SJCRH30 (cell line): ENCODE results near the gene TBXA2R. TPM values are rescaled to one million over a fixed set of nuclear protein-coding genes. Genes with fewer than 3 reads are reported as not detected.
A peak's percentile ranks its signal among the peaks of the same experiment; 100 is the strongest.

ENCODE experiments used
- DNase-seq, 2 experiments: peaks; one replicate each; pipeline ENCODE4 v3.0.0-alpha.2; 2015 to 2020
- H3K27ac ChIP-seq: fragments of 250-450 bp; sonication (Bioruptor Pico); 2 replicates; pipeline ENCODE4 v1.5.1; 2020; ENCODE audit warnings: mild to moderate bottlenecking, moderate library complexity
- H3K27me3 ChIP-seq: fragments of 250-450 bp; sonication (Bioruptor Pico); 2 replicates; pipeline ENCODE4 v1.5.1; 2020; ENCODE audit warnings: mild to moderate bottlenecking, moderate library complexity
- H3K36me3 ChIP-seq: fragments of 250-450 bp; sonication (Bioruptor Pico); 2 replicates; pipeline ENCODE4 v1.5.1; 2020; ENCODE audit warnings: mild to moderate bottlenecking, moderate library complexity
- H3K4me1 ChIP-seq: fragments of 250-450 bp; sonication (Bioruptor Pico); 2 replicates; pipeline ENCODE4 v1.5.1; 2020; ENCODE audit warnings: mild to moderate bottlenecking, moderate library complexity
- H3K4me3 ChIP-seq: fragments of 250-450 bp; sonication (Bioruptor Pico); 2 replicates; pipeline ENCODE4 v1.5.1; 2020; ENCODE audit warnings: mild to moderate bottlenecking, moderate library complexity
- H3K9me3 ChIP-seq: fragments of 250-450 bp; sonication (Bioruptor Pico); replicated peaks from 2 replicates; pipeline ENCODE4 v1.5.1; 2020; ENCODE audit warnings: mild to moderate bottlenecking, moderate library complexity
- total RNA-seq: library from RNA; depleted of rRNA; stranded (reverse); fragments of >200 nt; shearing (Covaris generic); gene quantifications from 2 replicates; pipeline ENCODE4 v1.2.3, GENCODE V29; 2014

Gene TBXA2R
- total RNA-seq, 1 experiment from 2014 or later = 0.06 TPM

DNA sequence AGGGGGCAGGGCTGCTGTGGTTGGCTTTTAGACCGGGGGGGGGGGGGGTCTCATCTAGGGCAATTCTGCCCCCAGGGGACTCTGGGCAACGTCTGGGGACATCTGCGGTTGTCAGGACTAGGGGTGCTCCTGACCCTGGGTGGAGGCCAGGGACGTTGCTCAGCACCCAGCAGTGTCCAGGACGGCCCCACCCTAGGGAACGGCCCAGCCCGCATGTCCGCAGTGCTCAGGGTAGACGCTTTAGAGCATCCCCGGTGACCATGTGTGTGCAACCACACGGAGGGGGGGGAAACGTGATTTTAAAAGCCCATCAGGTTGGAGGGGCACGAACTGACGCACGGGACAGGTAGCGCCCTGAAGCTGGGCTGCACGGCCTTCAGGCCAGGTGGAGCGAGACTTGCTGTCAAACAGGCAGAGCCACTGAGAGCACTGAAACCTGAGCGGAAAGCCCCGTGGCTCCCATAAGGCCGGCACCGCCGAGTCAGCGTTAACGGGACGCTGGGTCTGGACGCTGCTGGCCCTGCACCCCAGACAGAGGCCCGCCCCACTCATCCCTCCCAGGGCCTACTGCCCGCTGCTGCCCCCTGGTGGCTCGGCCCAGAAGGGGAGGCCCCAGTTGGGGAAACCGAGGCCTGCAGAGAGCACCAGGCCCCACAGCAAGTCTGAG lies 11.6 kb upstream of the TBXA2R start:
- no peak overlapping the region for H3K4me3 ChIP-seq
- DNase-seq = peak in 1 of 2 experiments; percentile 44
- H3K27me3 ChIP-seq = no peaks in the 10 kb centered on the region

GRCh38 chr19:3617463-3617862 lies 10.8 kb upstream of the TBXA2R start:
- Histone ChIP-seq H3K36me3 (peaks cover 9% of the 10 kb centered on the region; the same call in 1 of the 2 replicates), H3K4me3 (no peak overlapping the region), H3K27ac (no peak overlapping the region), H3K4me1 (no peaks in the 10 kb centered on the region), H3K27me3 (no peaks in the 10 kb centered on the region), H3K9me3 (no peaks in the 10 kb centered on the region)
- no peak for DNase-seq

More for the DNA sequence above, 11.6 kb upstream of the TBXA2R start:
- Histone ChIP-seq H3K27ac (no peak overlapping the region), H3K36me3 (0 out of 2 replicates have a peak, but pooled peaks cover 6% of the 10 kb centered on the region), H3K9me3 (no peaks in the 10 kb centered on the region), H3K4me1 (no peaks in the 10 kb centered on the region)

DNA sequence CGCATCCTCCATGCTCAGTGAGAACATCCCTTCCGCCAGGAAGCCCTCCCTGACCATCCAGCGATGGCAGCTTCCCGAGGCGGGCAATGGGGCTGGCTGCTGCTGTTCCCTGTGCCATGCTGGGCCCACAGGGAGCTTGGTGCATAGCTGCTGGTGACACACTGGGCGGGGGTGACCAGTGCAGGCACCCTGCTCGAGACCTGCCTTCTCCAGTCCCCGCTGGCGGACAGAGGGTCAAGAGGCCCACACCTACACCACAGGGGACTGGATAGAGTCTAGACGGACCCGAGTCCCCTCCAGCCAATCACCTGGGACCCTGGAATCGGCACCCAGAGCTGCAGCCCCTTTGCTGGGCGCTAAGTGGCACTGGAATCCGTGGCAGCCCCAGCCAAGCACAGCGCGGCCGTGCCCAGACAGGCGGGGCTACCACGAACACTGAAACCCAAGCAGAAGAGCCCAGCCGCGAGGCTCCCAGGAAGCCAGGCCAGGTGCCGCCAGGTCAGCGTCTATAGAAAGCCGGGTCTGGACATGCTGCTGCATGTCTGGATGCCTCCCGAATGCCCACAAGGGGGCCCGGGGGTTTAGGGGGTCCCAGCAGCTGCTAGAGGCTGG lies 9.0 kb upstream of the TBXA2R start:
- DNase-seq = no peak
- Histone ChIP-seq H3K27me3 (no peaks in the 10 kb centered on the region), H3K4me3 (no peak overlapping the region), H3K4me1 (no peaks in the 10 kb centered on the region), H3K27ac (no peak overlapping the region), H3K9me3 (no peaks in the 10 kb centered on the region), H3K36me3 (peaks cover 13% of the 10 kb centered on the region; the same call in 1 of the 2 replicates)

- Histone ChIP-seq H3K4me1 (no peaks in the 10 kb centered on the region), H3K36me3 (peaks cover 13% of the 10 kb centered on the region; the same call in 1 of the 2 replicates), H3K27ac (no peak overlapping the region), H3K27me3 (no peaks in the 10 kb centered on the region), H3K9me3 (no peaks in the 10 kb centered on the region), H3K4me3 (no peak overlapping the region)
- no peak for DNase-seq
Observed at GRCh38 chr19:3614858-3615505, 8.3 kb upstream of the TBXA2R start.

DNA sequence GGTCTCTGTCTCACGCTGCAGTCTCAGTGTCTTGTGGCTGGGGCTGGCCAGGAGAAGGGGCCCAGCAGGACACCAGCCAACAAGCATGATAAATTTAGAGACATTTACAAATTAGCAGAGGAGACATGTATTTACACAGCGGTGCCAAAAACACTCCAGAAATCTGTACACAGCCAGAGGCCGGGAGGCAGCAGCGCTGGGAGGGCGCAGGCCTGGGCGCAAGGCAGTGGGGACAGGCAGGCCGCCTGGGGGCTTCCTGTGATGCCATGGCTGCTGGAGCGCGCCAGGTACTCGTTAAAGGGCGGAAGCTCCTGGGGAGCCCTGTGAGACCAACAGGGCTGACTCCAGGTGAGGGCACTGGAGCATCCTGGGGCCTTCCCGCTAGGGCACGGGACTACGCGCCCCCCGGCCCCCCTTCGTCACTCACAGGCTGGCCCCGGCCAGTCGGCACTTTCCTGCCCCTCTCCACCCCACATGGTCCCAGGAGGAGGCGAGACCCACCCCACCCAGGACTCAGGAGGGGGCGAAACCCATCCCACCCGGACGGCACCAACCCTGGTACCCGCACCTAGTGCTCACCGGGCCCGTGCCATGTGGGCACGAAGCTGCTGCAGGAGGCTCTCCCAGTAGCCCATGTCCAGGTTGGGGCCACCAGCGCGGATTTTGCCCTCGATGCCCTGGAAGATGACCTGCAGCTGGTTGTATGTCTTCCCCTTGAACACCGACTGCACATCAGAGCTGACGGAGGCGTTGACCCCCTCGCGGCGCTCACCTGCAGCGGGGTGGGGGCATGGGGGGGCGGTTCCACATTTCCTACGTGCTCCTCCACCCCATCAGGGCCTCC lies 7.4 kb upstream of the TBXA2R start:
- DNase-seq = no peak
- no peak overlapping the region for H3K27ac ChIP-seq
- no peaks in the 10 kb centered on the region for H3K4me1 ChIP-seq
- H3K36me3 ChIP-seq = peaks cover 11% of the 10 kb centered on the region; the same call in 1 of the 2 replicates
- no peak overlapping the region for H3K4me3 ChIP-seq
- H3K9me3 ChIP-seq = no peaks in the 10 kb centered on the region
- no peaks in the 10 kb centered on the region for H3K27me3 ChIP-seq

GRCh38 chr19:3612901-3613741 lies 6.4 kb upstream of the TBXA2R start:
- no peaks in the 10 kb centered on the region for H3K9me3 ChIP-seq
- no peak for DNase-seq
- no peak overlapping the region for H3K4me3 ChIP-seq
- H3K27me3 ChIP-seq = no peaks in the 10 kb centered on the region
- no peak overlapping the region for H3K27ac ChIP-seq
- peaks cover 7% of the 10 kb centered on the region; the same call in 1 of the 2 replicates for H3K36me3 ChIP-seq
- no peaks in the 10 kb centered on the region for H3K4me1 ChIP-seq

DNA sequence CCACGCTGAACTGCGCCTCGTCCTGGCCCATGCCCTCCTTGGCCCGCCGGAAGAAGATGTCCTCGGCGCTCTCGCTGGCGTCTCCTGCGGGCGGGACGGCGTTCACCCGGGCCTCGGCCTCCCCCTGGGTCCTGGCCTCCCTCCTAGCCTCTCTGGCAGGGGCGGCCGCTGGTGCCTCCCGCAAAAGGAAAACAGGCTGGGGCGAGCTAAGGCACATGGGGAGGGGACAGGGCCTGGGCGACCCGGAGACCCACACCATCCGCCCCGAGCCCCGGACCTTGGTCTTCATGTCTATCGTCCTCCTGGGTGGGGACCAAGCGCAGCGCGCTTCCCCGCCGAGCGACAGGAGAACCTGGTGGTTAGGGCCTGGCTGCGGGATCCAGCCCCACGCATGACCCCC lies 5.7 kb upstream of the TBXA2R start:
- Histone ChIP-seq H3K9me3 (no peaks in the 10 kb centered on the region), H3K4me3 (no peak overlapping the region), H3K36me3 (peaks cover 7% of the 10 kb centered on the region; the same call in 1 of the 2 replicates), H3K27ac (no peak overlapping the region), H3K4me1 (no peaks in the 10 kb centered on the region), H3K27me3 (no peaks in the 10 kb centered on the region)
- DNase-seq = no peak

DNA sequence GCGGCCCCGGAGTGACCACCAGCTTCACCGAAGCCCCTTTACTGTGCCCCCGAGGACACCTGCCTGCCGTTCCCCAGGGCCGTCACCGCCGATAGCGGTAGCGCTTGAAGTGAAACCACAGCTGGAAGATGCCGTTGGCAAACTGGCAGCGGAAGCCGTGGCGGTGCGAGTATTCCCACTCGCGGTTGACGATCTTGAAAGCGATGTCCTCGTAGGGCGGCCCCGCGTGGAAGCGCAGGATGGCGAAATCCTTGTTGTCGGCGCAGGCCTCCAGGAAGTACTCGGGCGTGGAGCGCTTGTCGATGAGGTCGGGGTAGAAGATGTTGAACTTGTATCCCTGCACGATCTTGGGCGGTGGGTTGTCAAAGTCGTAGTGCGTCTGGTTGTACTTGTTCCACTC lies 5.2 kb upstream of the TBXA2R start:
- DNase-seq = no peak
- no peaks in the 10 kb centered on the region for H3K27me3 ChIP-seq
- H3K27ac ChIP-seq = no peak overlapping the region
- H3K36me3 ChIP-seq = peaks cover 7% of the 10 kb centered on the region; the same call in 1 of the 2 replicates
- H3K4me3 ChIP-seq = no peak overlapping the region
- no peaks in the 10 kb centered on the region for H3K4me1 ChIP-seq
- no peaks in the 10 kb centered on the region for H3K9me3 ChIP-seq

- Histone ChIP-seq H3K36me3 (peaks cover 7% of the 10 kb centered on the region; the same call in 1 of the 2 replicates), H3K27me3 (peaks cover 2% of the 10 kb centered on the region; the same call in 1 of the 2 replicates), H3K27ac (no peak overlapping the region), H3K4me1 (no peaks in the 10 kb centered on the region; the same call in 1 of the 2 replicates), H3K4me3 (no peak overlapping the region), H3K9me3 (no peaks in the 10 kb centered on the region)
- no peak for DNase-seq
Observed at GRCh38 chr19:3610745-3611717, 4.4 kb upstream of the TBXA2R start.

DNA sequence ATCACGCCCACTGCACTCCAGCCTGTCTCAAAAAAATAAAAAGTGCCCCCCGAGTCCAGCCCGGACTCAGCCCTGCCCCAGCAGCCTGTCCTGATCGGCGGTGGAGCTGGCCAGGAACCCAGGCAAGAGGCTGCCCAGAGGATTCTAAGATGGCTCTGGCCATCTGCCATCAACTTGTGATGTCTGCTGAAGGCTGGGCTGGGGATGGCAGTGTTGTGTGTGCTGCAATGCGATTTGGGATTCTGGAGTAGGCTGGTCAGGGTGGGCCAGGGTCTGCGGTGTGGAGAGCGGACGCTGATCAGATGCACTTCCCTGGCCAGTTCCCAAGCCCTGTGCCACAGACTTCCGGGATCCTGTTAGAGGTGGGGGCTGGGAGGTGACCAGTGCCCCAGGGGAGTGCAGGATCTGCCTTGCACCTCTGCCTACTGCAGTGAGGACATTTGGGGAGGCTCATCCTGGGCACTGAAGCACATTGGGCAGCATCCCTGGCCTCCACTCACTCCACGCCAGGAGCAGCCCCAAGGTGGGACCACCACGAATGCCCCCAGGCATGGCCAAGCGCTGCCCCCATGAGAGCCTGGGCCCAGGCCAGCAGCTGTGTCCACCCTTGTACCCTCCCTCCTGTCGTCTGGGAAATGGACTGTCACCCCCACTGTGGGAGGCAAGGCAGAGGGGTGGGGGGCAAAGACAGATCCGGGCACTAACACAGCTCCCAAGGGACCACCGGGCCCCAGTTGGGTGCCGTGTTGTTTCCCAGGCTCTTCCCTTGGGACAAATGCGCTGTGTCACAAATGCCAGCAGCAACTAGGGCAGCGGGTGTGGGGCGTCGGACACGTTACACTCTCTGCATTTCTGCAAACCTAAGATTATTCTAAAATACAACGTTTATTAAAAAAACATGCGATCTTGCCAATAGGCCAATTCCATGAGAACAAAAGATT lies 3.4 kb upstream of the TBXA2R start:
- DNase-seq = no peak

DNA sequence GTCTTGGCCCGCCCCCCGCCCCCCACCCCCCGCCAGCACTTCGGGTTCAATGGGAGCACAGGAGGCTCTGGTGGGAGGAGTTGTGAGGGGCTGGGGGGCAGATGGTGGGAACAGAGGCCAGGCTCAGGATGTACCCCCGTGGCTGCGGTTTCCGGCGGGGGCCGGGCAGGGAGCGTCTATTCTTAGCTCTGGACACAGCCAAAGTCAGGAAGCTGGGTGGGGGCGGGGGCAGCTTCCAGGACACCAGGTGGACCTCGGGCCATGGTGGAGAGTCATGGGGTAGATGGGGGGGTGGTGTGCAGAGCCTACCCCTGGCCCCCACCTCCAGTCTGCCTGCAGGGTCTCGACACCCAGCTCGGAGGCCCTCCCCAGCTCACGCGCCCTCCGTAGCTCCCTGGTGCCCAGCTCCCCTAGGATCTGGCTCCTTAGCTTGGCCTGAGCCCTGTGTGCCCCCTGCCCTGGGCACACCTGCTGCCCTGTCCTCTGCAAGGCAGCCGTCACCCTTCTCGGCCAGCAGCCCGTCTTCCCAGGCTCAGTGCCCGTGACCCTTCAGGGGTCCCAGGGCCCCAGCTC lies 2.2 kb upstream of the TBXA2R start:
- no peak for DNase-seq
- Histone ChIP-seq H3K9me3 (no peaks in the 10 kb centered on the region), H3K4me1 (no peaks in the 10 kb centered on the region; the same call in 1 of the 2 replicates), H3K27ac (no peak overlapping the region), H3K4me3 (no peak overlapping the region), H3K27me3 (peaks cover 9% of the 10 kb centered on the region; the same call in 1 of the 2 replicates), H3K36me3 (peaks cover 7% of the 10 kb centered on the region; the same call in 1 of the 2 replicates)

More for the DNA sequence above, 3.4 kb upstream of the TBXA2R start:
- Histone ChIP-seq H3K4me3 (no peak overlapping the region), H3K27ac (no peak overlapping the region), H3K36me3 (peaks cover 7% of the 10 kb centered on the region; the same call in 1 of the 2 replicates), H3K27me3 (peaks cover 9% of the 10 kb centered on the region; the same call in 1 of the 2 replicates), H3K9me3 (no peaks in the 10 kb centered on the region), H3K4me1 (no peaks in the 10 kb centered on the region; the same call in 1 of the 2 replicates)
